Measurements from ENCODE around the gene NEURL1.

GRCh38 chr10:103570844-103571655 is 77.5 kb downstream of the NEURL1 start:
- TF ChIP-seq CTCF (conservative IDR thresholded peaks at IDR 0.05 in 1 of 2, IDR thresholded peaks at IDR 0.05 in 1 of 2; ENCODE audit: extremely low read depth in 1 of 2, insufficient read depth in 1 of 2, low read depth in 1 of 2, low read length in 2 of 2) (no peak), EZH2 (IDR thresholded peaks at IDR 0.05; ENCODE audit: borderline replicate concordance, low read length) (no peak)
